SK-N-SH (cell line): ENCODE results near the gene BABAM2. TPM values are rescaled to one million over a fixed set of nuclear protein-coding genes. Genes with fewer than 3 reads are reported as not detected.

ENCODE experiments used
- CTCF ChIA-PET: fragments of 300-600, 350-600 bp; formaldehyde crosslinking; extraction: SDS; loops from one replicate; lab custom pipeline; 2021; lab: Yijun Ruan, JAX
- POLR2A ChIA-PET: fragments of 350-600 bp; sonication (Branson Sonifier 250); formaldehyde crosslinking; extraction: SDS; loops from one replicate; lab custom pipeline; 2020; ENCODE audit warnings: antibody characterized with exemption, inconsistent platforms; lab: Yijun Ruan, JAX
- DNase-seq: peaks from one replicate; pipeline ENCODE4 v3.0.0; 2012
- H2AFZ ChIP-seq: fragments of 200-600 bp; sonication (generic); 2 replicates; pipeline ENCODE4 v1.8.1; 2016; ENCODE audit warnings: antibody characterized with exemption, mild to moderate bottlenecking, low read depth
- H3F3A ChIP-seq: fragments of 200-600 bp; sonication (generic); replicated peaks from 2 replicates; pipeline ENCODE3; 2016; ENCODE audit warnings: antibody characterized with exemption, mild to moderate bottlenecking; ENCODE audit not compliant: insufficient read depth
- H3K27ac ChIP-seq, 2 experiments: fragments of 200-500 bp in 1 of 2; fragments of 200-600 bp in 1 of 2; sonication (Bioruptor generic) in 1 of 2; sonication (generic), shearing (Covaris generic) in 1 of 2; 2 replicates each; pipeline versions ENCODE4 v1.5.1 to v1.6.1; 2014 to 2016; ENCODE audit warnings: low read depth in 2 of 2, inconsistent platforms in 1 of 2, low read length in 1 of 2, mild to moderate bottlenecking in 1 of 2, mixed read lengths in 1 of 2
- H3K27me3 ChIP-seq: fragments of 200-600 bp; sonication (generic), shearing (Covaris generic); 2 replicates; pipeline ENCODE4 v1.6.1; 2016; ENCODE audit warnings: mixed run types; ENCODE audit not compliant: insufficient read depth
- H3K36me3 ChIP-seq, 2 experiments: fragments of 200-500 bp in 1 of 2; fragments of 200-600 bp in 1 of 2; sonication (Bioruptor generic) in 1 of 2; sonication (generic) in 1 of 2; replicated peaks in 1 of 2; 2 replicates each; pipeline versions ENCODE3 to v1.5.1; 2014 to 2016; ENCODE audit warnings: low read length in 1 of 2, mild to moderate bottlenecking in 1 of 2; ENCODE audit not compliant: insufficient read depth in 2 of 2, control insufficient read depth in 1 of 2
- H3K4me1 ChIP-seq, 2 experiments: fragments of 200-500 bp in 1 of 2; fragments of 200-600 bp in 1 of 2; sonication (Bioruptor generic) in 1 of 2; sonication (generic), shearing (Covaris generic) in 1 of 2; 2 replicates each; pipeline versions ENCODE4 v1.5.1 to v1.6.1; 2014 to 2016; ENCODE audit warnings: low read depth in 1 of 2, low read length in 1 of 2, mixed run types in 1 of 2; ENCODE audit not compliant: insufficient read depth in 2 of 2, control insufficient read depth in 1 of 2
- H3K4me2 ChIP-seq: fragments of 200-600 bp; sonication (generic), shearing (Covaris generic); 2 replicates; pipeline ENCODE4 v1.6.1; 2017; ENCODE audit warnings: mixed run types
- H3K4me3 ChIP-seq, 2 experiments: fragments of 200-500 bp in 1 of 2; fragments of 200-600 bp in 1 of 2; sonication (Bioruptor generic) in 1 of 2; sonication (generic), shearing (Covaris generic) in 1 of 2; 2 replicates each; pipeline versions ENCODE4 v1.5.1 to v1.8.1; 2014 to 2016; ENCODE audit warnings: low read depth in 2 of 2, inconsistent platforms in 1 of 2, low read length in 1 of 2, mild to moderate bottlenecking in 1 of 2, mixed read lengths in 1 of 2, moderate library complexity in 1 of 2
- H3K79me2 ChIP-seq: fragments of 200-600 bp; sonication (generic); 2 replicates; pipeline ENCODE4 v1.8.1; 2017; ENCODE audit warnings: mild to moderate bottlenecking; ENCODE audit not compliant: insufficient read depth
- H3K9ac ChIP-seq: fragments of 200-600 bp; sonication (generic); 2 replicates; pipeline ENCODE4 v1.6.1; 2017; ENCODE audit warnings: mixed run types
- H3K9me2 ChIP-seq: fragments of 200-600 bp; sonication (generic); 2 replicates; pipeline ENCODE4 v1.6.1; 2017; ENCODE audit warnings: mixed run types
- H3K9me3 ChIP-seq: fragments of 200-600 bp; sonication (generic); 2 replicates; pipeline ENCODE4 v1.6.1; 2017; ENCODE audit warnings: mixed run types, mild to moderate bottlenecking, moderate library complexity
- H4K20me1 ChIP-seq: fragments of 200-600 bp; sonication (generic); 2 replicates; pipeline ENCODE4 v1.6.1; 2017; ENCODE audit warnings: mild to moderate bottlenecking, mixed run types; ENCODE audit not compliant: insufficient read depth
- CHD2 ChIP-seq: fragments of 150-350 bp; IDR thresholded peaks from 2 replicates; pipeline ENCODE4 v1.6.1; 2018; ENCODE audit warnings: low read length; ENCODE audit not compliant: partially characterized antibody
- CTCF ChIP-seq: fragments of 200-600 bp; sonication (generic); IDR thresholded peaks from 2 replicates; pipeline ENCODE4 v1.6.1; 2017; ENCODE audit warnings: antibody characterized with exemption, mild to moderate bottlenecking, moderate library complexity
- EP300 ChIP-seq, 2 experiments: IDR thresholded peaks; 2 replicates each; pipeline versions ENCODE4 v1.4.0 to v1.6.1; 2012; ENCODE audit warnings: borderline replicate concordance in 1 of 2, low read depth in 1 of 2, low read length in 1 of 2
- FOXJ3 ChIP-seq: sonication (generic); formaldehyde crosslinking; IDR thresholded peaks from 2 replicates; pipeline ENCODE4 v1.5.1; 2020; ENCODE audit warnings: mild to moderate bottlenecking, missing genetic modification reagents
- FOXM1 ChIP-seq: IDR thresholded peaks from 2 replicates; pipeline ENCODE4 v1.4.0; 2012; ENCODE audit warnings: low read depth, mild to moderate bottlenecking
- GATA2 ChIP-seq: sonication (generic); formaldehyde crosslinking; IDR thresholded peaks from 2 replicates; pipeline ENCODE4 v1.5.0; 2020; ENCODE audit warnings: mild to moderate bottlenecking, missing genetic modification reagents
- MXI1 ChIP-seq: IDR thresholded peaks from 2 replicates; pipeline ENCODE4 v1.6.1; 2012; ENCODE audit warnings: mild to moderate bottlenecking, low read depth, low read length, improper control_type of control experiment
- POLR2AphosphoS5 ChIP-seq: IDR thresholded peaks from 2 replicates; pipeline ENCODE4 v1.6.1; 2012; ENCODE audit warnings: low read depth, low read length
- RCOR1 ChIP-seq: fragments of 150-350 bp; IDR thresholded peaks from 2 replicates; pipeline ENCODE4 v1.6.1; 2017; ENCODE audit warnings: antibody characterized with exemption, low read length
- REST ChIP-seq: IDR thresholded peaks from 2 replicates; pipeline ENCODE4 v1.6.1; 2012; ENCODE audit warnings: mild to moderate bottlenecking, low read depth, low read length, moderate library complexity
- SIN3A ChIP-seq: IDR thresholded peaks from 2 replicates; pipeline ENCODE4 v1.6.1; 2012; ENCODE audit warnings: low read depth, mild to moderate bottlenecking, low read length, moderate library complexity, borderline replicate concordance
- SMC3 ChIP-seq: IDR thresholded peaks from 2 replicates; pipeline ENCODE4 v1.6.1; 2012; ENCODE audit warnings: low read depth, low read length, improper control_type of control experiment
- TCF12 ChIP-seq: IDR thresholded peaks from 2 replicates; pipeline ENCODE4 v1.4.0; 2012
- TEAD4 ChIP-seq: IDR thresholded peaks from 2 replicates; pipeline ENCODE4 v1.4.0; 2012; ENCODE audit warnings: mild to moderate bottlenecking, borderline replicate concordance; ENCODE audit not compliant: insufficient read depth
- USF2 ChIP-seq: fragments of 150-350 bp; IDR thresholded peaks from 2 replicates; pipeline ENCODE4 v1.6.1; 2017; ENCODE audit warnings: antibody characterized with exemption, low read length, low read depth, borderline replicate concordance
- WGBS: methylation state at CpG from one replicate; pipeline ENCODE4 v1.1.6; 2017; ENCODE audit warnings: low lambda C conversion rate; 5-methylcytosine and 5-hydroxymethylcytosine counted together
- polyA plus RNA-seq, 3 experiments: library from polyadenylated mRNA; depleted of rRNA; stranded (reverse); fragments of >200 nt; gene quantifications; 2 replicates each; pipeline ENCODE4 v1.2.3, GENCODE V29; 2012

BABAM2 gene
- polyA plus RNA-seq, 1 of the 3 experiments (the other 2 are of a cell fraction) = 34.0 TPM

- Histone ChIP-seq H3K36me3 (no peaks in the 10 kb centered on the region), H2AFZ (0 out of 2 replicates have a peak overlapping the region, but pooled peaks have one; percentile 89), H3K9me2 (no peaks in the 10 kb centered on the region), H3K27me3 (no peaks in the 10 kb centered on the region)
- TF ChIP-seq MXI1 (no peak), CTCF (no peak), EP300 (IDR thresholded peaks at IDR 0.05; ENCODE audit: borderline replicate concordance in 1 of 2, low read depth in 1 of 2, low read length in 1 of 2) (no peak), FOXJ3 (CRISPR knock-in tag) (peak; percentile 74; the same call in 1 of the 2 replicates), RCOR1 (no peak)
- TF ChIP-seq, all 33 proteins: peak for 1
- H3K4me2 ChIP-seq = no peak overlapping the region
- no peaks in the 10 kb centered on the region for H4K20me1 ChIP-seq
- no peak overlapping the region for H3K9ac ChIP-seq
- no peaks in the 10 kb centered on the region for H3K9me3 ChIP-seq
- H3K4me3 ChIP-seq = no peak overlapping the region
- CTCF ChIA-PET = interaction anchor here (0.6 to 2.4 kb wide), 7 partner anchors 14 to 671 kb away, joined by 3 to 7 read pairs (median 3); no protein-coding TSS in a partner anchor
- H3F3A ChIP-seq = peaks cover 5% of the 10 kb centered on the region
- peaks cover 13 to 36% of the 10 kb centered on the region in 2 experiments; a peak in 3 of 4 replicates for H3K4me1 ChIP-seq
- DNase-seq = no peak
- no peaks in the 10 kb centered on the region for H3K79me2 ChIP-seq
- WGBS = 97% methylated on average over 7 of the region's 10 CpGs
- POLR2A ChIA-PET = interaction anchor here (0.7 to 3.7 kb wide), 12 partner anchors 9 to 617 kb away, joined by 3 to 79 read pairs (median 4); partner anchors contain the start of genes FOSL2 and PPP1CB
- peak overlapping the region; percentile 60 to 97; a peak in 3 of 4 replicates for H3K27ac ChIP-seq
Measured at GRCh38 chr2:28354920-28355520, 464.5 kb downstream of the BABAM2 start.

GRCh38 chr2:28355521-28356094 is 465.1 kb downstream of the BABAM2 start:
- H4K20me1 ChIP-seq = no peaks in the 10 kb centered on the region
- peak overlapping the region; percentile 41 for H3K9ac ChIP-seq
- H3K79me2 ChIP-seq = no peaks in the 10 kb centered on the region
- WGBS = 96% methylated on average over 4 of the region's 6 CpGs
- H3F3A ChIP-seq = peaks cover 5% of the 10 kb centered on the region
- H3K27ac ChIP-seq = peak overlapping the region; percentile 60 to 97
- H3K36me3 ChIP-seq = no peaks in the 10 kb centered on the region
- H3K27me3 ChIP-seq = no peaks in the 10 kb centered on the region
- ChIA-PET CTCF (interaction anchor here (0.6 to 2.4 kb wide), 8 partner anchors 14 to 672 kb away, joined by 3 to 7 read pairs (median 4); no protein-coding TSS in a partner anchor), POLR2A (interaction anchor here (0.6 to 3.7 kb wide), 14 partner anchors 9 to 617 kb away, joined by 3 to 79 read pairs (median 4); partner anchors contain the start of genes FOSL2 and PPP1CB)
- DNase-seq = peak; percentile 93
- no peaks in the 10 kb centered on the region for H3K9me3 ChIP-seq
- no peak overlapping the region; the same call in 1 of the 2 replicates for H3K4me2 ChIP-seq
- H3K4me3 ChIP-seq = no peak overlapping the region
- peaks cover 13 to 36% of the 10 kb centered on the region in 2 experiments; a peak in 3 of 4 replicates for H3K4me1 ChIP-seq
- H2AFZ ChIP-seq = peak overlapping the region; percentile 89; the same call in 1 of the 2 replicates
- H3K9me2 ChIP-seq = no peaks in the 10 kb centered on the region
- peak; percentile 79; the same call in 1 of the 2 replicates for TF ChIP-seq FOXJ3 (CRISPR knock-in tag)
- no peak for TF ChIP-seq REST
- no peak for TF ChIP-seq TEAD4
- TF ChIP-seq GATA2 (CRISPR knock-in tag) = peak; percentile 96
- TF ChIP-seq RCOR1 = peak; percentile 65; the same call in 1 of the 2 replicates
- TF ChIP-seq CTCF = no peak
- peak; percentile 67 for TF ChIP-seq CHD2
- TF ChIP-seq USF2 = no peak
- TF ChIP-seq FOXM1 = no peak
- no peak for TF ChIP-seq POLR2AphosphoS5
- no peak for TF ChIP-seq SIN3A
- TF ChIP-seq TCF12 = no peak
- TF ChIP-seq SMC3 = no peak; the same call in 1 of the 2 replicates
